ENCODE data around the gene CSF2RB.

DNA sequence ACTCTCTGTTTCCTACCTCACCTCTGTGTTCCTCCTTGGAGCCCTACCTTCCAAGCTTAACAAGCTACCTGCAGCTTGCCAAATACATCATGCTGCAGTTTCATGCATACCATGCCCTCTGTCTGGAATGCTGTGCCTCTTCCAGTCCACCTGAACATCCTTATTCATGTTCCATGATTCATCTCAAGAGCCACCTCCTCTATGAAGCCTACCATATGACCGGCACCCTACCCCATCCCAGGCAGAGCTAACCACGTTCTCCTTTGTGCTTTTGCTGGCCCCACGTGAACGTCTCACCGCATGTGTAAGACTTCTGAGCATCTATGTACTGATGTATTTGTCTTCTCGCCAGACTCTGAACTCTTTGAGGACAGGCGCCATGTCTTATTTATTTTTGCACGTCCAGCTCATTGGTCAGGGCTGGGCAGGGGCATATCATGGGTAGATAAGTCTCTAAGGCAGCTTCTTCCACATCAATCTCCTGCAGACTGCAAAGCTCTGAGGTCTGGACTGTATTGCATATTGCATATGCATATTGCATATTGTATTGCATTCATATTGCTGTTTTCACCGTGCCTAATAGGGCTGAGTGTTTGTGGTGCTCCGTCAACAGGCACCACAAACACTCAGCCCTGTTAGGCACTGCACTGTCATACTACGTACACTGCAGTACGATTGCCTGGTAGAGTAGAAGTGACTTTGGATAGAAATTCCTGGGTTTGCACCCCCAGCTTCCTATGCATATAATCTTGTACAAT, 74.8 kb downstream of the CSF2RB start:
- TF ChIP-seq, protein P1, sequence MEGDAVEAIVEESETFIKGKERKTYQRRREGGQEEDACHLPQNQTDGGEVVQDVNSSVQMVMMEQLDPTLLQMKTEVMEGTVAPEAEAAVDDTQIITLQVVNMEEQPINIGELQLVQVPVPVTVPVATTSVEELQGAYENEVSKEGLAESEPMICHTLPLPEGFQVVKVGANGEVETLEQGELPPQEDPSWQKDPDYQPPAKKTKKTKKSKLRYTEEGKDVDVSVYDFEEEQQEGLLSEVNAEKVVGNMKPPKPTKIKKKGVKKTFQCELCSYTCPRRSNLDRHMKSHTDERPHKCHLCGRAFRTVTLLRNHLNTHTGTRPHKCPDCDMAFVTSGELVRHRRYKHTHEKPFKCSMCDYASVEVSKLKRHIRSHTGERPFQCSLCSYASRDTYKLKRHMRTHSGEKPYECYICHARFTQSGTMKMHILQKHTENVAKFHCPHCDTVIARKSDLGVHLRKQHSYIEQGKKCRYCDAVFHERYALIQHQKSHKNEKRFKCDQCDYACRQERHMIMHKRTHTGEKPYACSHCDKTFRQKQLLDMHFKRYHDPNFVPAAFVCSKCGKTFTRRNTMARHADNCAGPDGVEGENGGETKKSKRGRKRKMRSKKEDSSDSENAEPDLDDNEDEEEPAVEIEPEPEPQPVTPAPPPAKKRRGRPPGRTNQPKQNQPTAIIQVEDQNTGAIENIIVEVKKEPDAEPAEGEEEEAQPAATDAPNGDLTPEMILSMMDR (optimal IDR thresholded peaks at IDR 0.05 in 1 of 3, IDR thresholded peaks at IDR 0.05 in 1 of 3, conservative IDR thresholded peaks at IDR 0.05 in 1 of 3; ENCODE audit: extremely low read depth in 1 of 3, insufficient read depth in 2 of 3, low read length in 3 of 3) = no peak
- TF ChIP-seq EZH2 (IDR thresholded peaks at IDR 0.05; ENCODE audit: low read length) = no peak
